Measurements from ENCODE around the gene TXNL4B. TPM values are rescaled to one million over a fixed set of nuclear protein-coding genes. Genes with fewer than 3 reads are reported as not detected.

The TXNL4B gene
- total and polyA plus RNA-seq, 3 donors from 2014 or later: 30.9 to 41.1 (median 37.9) TPM

- WGBS, 2 donors: 86 to 89% methylated on average over 12 to 16 of the region's 16 CpGs
- TF ChIP-seq CTCF (IDR thresholded peaks at IDR 0.05) (no peak), POLR2A (IDR thresholded peaks at IDR 0.05) (no peak)
- Histone ChIP-seq H3K36me3 (ENCODE audit: low read depth, missing control alignments) (no peaks in the 10 kb centered on the region), H3K9me3 (no peaks in the 10 kb centered on the region), H3K27me3 (no peaks in the 10 kb centered on the region), H3K27ac (no peak overlapping the region), H3K4me3 (no peak overlapping the region), H3K4me1 (no peaks in the 10 kb centered on the region)
- intact Hi-C loops (cut with DNase I; ENCODE audit: low total_unique reads): no loop called here
- no peak for DNase-seq
Measured at GRCh38 chr16:72108353-72109102, 15.1 kb upstream of the TXNL4B start.

- WGBS, 2 donors: 89 to 93% methylated on average over 15 to 17 of the region's 17 CpGs
- intact Hi-C loops (cut with DNase I; ENCODE audit: low total_unique reads): no loop called here
- H3K4me3 ChIP-seq: no peak overlapping the region
- no peak overlapping the region for H3K27ac ChIP-seq
- H3K36me3 ChIP-seq (ENCODE audit: low read depth, missing control alignments): no peaks in the 10 kb centered on the region
- no peaks in the 10 kb centered on the region for H3K27me3 ChIP-seq
- H3K4me1 ChIP-seq: no peaks in the 10 kb centered on the region
- no peaks in the 10 kb centered on the region for H3K9me3 ChIP-seq
- TF ChIP-seq POLR2A (IDR thresholded peaks at IDR 0.05) (no peak), CTCF (IDR thresholded peaks at IDR 0.05) (no peak)
- DNase-seq: no peak
Measured at GRCh38 chr16:72107371-72107770, 14.0 kb upstream of the TXNL4B start.

GRCh38 chr16:72105978-72106377, 12.6 kb upstream of the TXNL4B start:
- intact Hi-C loops (cut with DNase I; ENCODE audit: low total_unique reads): no loop called here
- H3K4me3 ChIP-seq: no peak overlapping the region
- no peak overlapping the region for H3K27ac ChIP-seq
- H3K9me3 ChIP-seq: no peaks in the 10 kb centered on the region
- H3K4me1 ChIP-seq: no peaks in the 10 kb centered on the region
- no peaks in the 10 kb centered on the region for H3K36me3 ChIP-seq (ENCODE audit: low read depth, missing control alignments)
- WGBS, 2 donors: 92% methylated on average over 9 to 12 of the region's 12 CpGs
- TF ChIP-seq POLR2A (IDR thresholded peaks at IDR 0.05): no peak
- TF ChIP-seq CTCF (IDR thresholded peaks at IDR 0.05): no peak
- DNase-seq: no peak
- H3K27me3 ChIP-seq: no peaks in the 10 kb centered on the region

- intact Hi-C loops (cut with DNase I; ENCODE audit: low total_unique reads): no loop called here
- Histone ChIP-seq H3K4me3 (no peak overlapping the region), H3K4me1 (no peaks in the 10 kb centered on the region), H3K27ac (no peak overlapping the region), H3K9me3 (no peaks in the 10 kb centered on the region), H3K27me3 (no peaks in the 10 kb centered on the region), H3K36me3 (ENCODE audit: low read depth, missing control alignments) (no peaks in the 10 kb centered on the region)
- TF ChIP-seq CTCF (IDR thresholded peaks at IDR 0.05): no peak
- no peak for TF ChIP-seq POLR2A (IDR thresholded peaks at IDR 0.05)
- 94 to 95% methylated on average over 6 to 9 of the region's 9 CpGs for WGBS, 2 donors
- DNase-seq: no peak
Measured at GRCh38 chr16:72104905-72105304, 11.5 kb upstream of the TXNL4B start.

- WGBS, 2 donors: 43 to 73% methylated on average over 10 of the region's 10 CpGs
- Histone ChIP-seq H3K4me3 (no peak overlapping the region), H3K36me3 (ENCODE audit: low read depth, missing control alignments) (no peaks in the 10 kb centered on the region), H3K9me3 (no peaks in the 10 kb centered on the region), H3K27ac (no peak overlapping the region), H3K4me1 (no peaks in the 10 kb centered on the region), H3K27me3 (no peaks in the 10 kb centered on the region)
- intact Hi-C loops (cut with DNase I; ENCODE audit: low total_unique reads): no loop called here
- no peak for TF ChIP-seq POLR2A (IDR thresholded peaks at IDR 0.05)
- no peak for TF ChIP-seq CTCF (IDR thresholded peaks at IDR 0.05)
- DNase-seq: no peak
Measured at GRCh38 chr16:72101195-72101594, 7.8 kb upstream of the TXNL4B start.

All from testis (tissue), 3 donors.